Measurements from ENCODE around the gene TSPAN31.
A peak's percentile ranks its signal among the peaks of the same experiment; 100 is the strongest.
"Not testable (repeated sequence)": the region's sequence is repeated elsewhere in the genome, so short reads cannot be mapped to it uniquely, and the experiment has no call there.

TSPAN31 gene

GRCh38 chr12:57771236-57771872 is 26.5 kb downstream of the TSPAN31 start:
- peak; percentile 93 for DNase-seq
- peak overlapping the region; percentile 94 for H3K4me3 Mint-ChIP-seq
- peak; percentile 68 for ATAC-seq
- H3K4me1 Mint-ChIP-seq = peaks cover 46% of the 10 kb centered on the region
- H3K27me3 Mint-ChIP-seq = peaks cover 3% of the 10 kb centered on the region
- H3K36me3 Mint-ChIP-seq (ENCODE audit: low read depth) = peaks cover 36% of the 10 kb centered on the region
- H3K27ac Mint-ChIP-seq = peak overlapping the region; percentile 96
- H3K9me3 Mint-ChIP-seq = no peaks in the 10 kb centered on the region

GRCh38 chr12:57771873-57772428 is 27.1 kb downstream of the TSPAN31 start, which contains the start of gene METTL1:
TSS of gene METTL1 (minus strand) at chr12:57772105. CDS start at chr12:57772083, 22 bp downstream.
- ATAC-seq (peak; percentile 92), DNase-seq (peak; percentile 93)
- peak within 1 kb of the TSS; percentile 94 for H3K4me3 Mint-ChIP-seq
- no peaks in the 10 kb centered on the region for H3K9me3 Mint-ChIP-seq
- peak within 1 kb of the TSS; percentile 96 for H3K27ac Mint-ChIP-seq
- H3K27me3 Mint-ChIP-seq = no peaks in the 10 kb centered on the region
- H3K36me3 Mint-ChIP-seq (ENCODE audit: low read depth) = peaks cover 36% of the 10 kb centered on the region
- H3K4me1 Mint-ChIP-seq = peaks cover 40% of the 10 kb centered on the region

- peak within 1 kb of the TSS; percentile 94 for H3K4me3 Mint-ChIP-seq
- H3K36me3 Mint-ChIP-seq (ENCODE audit: low read depth) = peaks cover 36% of the 10 kb centered on the region
These were observed 27.8 kb downstream of the TSPAN31 start, which contains the start of gene EEF1AKMT3 for GRCh38 chr12:57772429-57773322. TSS of gene EEF1AKMT3 (plus strand) at chr12:57772614. CDS start at chr12:57772725, 111 bp downstream.

DNA sequence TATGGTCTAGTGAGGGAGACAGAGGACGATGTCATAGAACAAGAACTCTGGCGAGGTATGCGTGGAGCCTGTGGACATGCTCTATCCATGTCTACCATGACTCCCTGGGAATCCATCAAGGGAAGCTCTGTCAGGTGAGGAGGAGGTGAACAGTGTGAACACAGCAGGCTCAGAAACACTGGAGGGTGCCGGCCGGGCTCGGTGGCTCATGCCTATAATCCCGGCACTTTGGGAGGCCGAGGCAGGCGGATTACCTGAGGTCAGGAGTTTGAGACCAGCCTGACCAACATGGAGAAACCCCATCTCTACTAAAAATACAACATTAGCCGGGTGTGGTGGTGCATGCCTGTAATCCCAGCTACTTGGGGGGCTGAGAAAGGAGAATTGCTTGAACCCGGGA is 29.8 kb downstream of the TSPAN31 start:
- H3K27ac Mint-ChIP-seq, H3K9me3 Mint-ChIP-seq, H3K27me3 Mint-ChIP-seq, ATAC-seq, DNase-seq, H3K4me3 Mint-ChIP-seq: not testable (repeated sequence)
- H3K4me1 Mint-ChIP-seq = peaks cover 33% of the 10 kb centered on the region
- H3K36me3 Mint-ChIP-seq (ENCODE audit: low read depth) = peaks cover 24% of the 10 kb centered on the region

More at GRCh38 chr12:57772429-57773322, 27.8 kb downstream of the TSPAN31 start, which contains the start of gene EEF1AKMT3:
- peaks cover 33% of the 10 kb centered on the region for H3K4me1 Mint-ChIP-seq
- ATAC-seq (peak; percentile 34), DNase-seq (peak; percentile 52)
- peak within 1 kb of the TSS; percentile 96 for H3K27ac Mint-ChIP-seq
- no peaks in the 10 kb centered on the region for H3K9me3 Mint-ChIP-seq
- H3K27me3 Mint-ChIP-seq = no peaks in the 10 kb centered on the region

- Mint-ChIP-seq H3K27me3 (no peaks in the 10 kb centered on the region), H3K27ac (no peak overlapping the region), H3K4me1 (peaks cover 30% of the 10 kb centered on the region), H3K9me3 (no peaks in the 10 kb centered on the region), H3K4me3 (no peak overlapping the region), H3K36me3 (ENCODE audit: low read depth) (peaks cover 19% of the 10 kb centered on the region)
- DNase-seq = no peak
- no peak for ATAC-seq
These were observed 30.2 kb downstream of the TSPAN31 start for GRCh38 chr12:57775044-57775443.

GRCh38 chr12:57775563-57776246 is 30.9 kb downstream of the TSPAN31 start:
- Mint-ChIP-seq H3K36me3 (ENCODE audit: low read depth) (peaks cover 14% of the 10 kb centered on the region), H3K9me3 (no peaks in the 10 kb centered on the region), H3K27me3 (no peaks in the 10 kb centered on the region), H3K4me3 (no peak overlapping the region), H3K27ac (no peak overlapping the region), H3K4me1 (peaks cover 25% of the 10 kb centered on the region)
- DNase-seq (no peak), ATAC-seq (no peak)

DNA sequence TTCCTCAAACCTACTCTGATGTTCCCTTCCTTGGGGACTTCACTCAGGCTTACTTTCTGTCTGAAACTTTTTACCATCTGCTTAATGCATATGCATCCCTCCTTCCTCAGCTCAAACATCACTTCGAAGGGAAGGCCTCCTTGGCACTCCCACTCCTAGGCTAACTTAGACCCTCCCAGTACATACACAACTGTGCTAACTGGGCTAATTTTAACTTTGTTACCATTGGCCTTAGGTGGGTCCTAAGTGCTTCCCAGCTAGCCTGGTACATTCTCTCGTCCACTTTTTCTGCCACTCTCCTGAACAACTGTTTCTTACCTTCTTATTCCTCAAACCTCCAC is 31.4 kb downstream of the TSPAN31 start:
- Mint-ChIP-seq H3K9me3 (no peaks in the 10 kb centered on the region), H3K4me1 (peaks cover 22% of the 10 kb centered on the region), H3K36me3 (ENCODE audit: low read depth) (peaks cover 11% of the 10 kb centered on the region), H3K27me3 (no peaks in the 10 kb centered on the region), H3K4me3 (no peak overlapping the region), H3K27ac (no peak overlapping the region)
- no peak for ATAC-seq
- DNase-seq = no peak

GRCh38 chr12:57777367-57777766 is 32.5 kb downstream of the TSPAN31 start:
- no peak overlapping the region for H3K4me3 Mint-ChIP-seq
- no peaks in the 10 kb centered on the region for H3K27me3 Mint-ChIP-seq
- no peak for ATAC-seq
- H3K4me1 Mint-ChIP-seq = peaks cover 28% of the 10 kb centered on the region
- DNase-seq = no peak
- no peaks in the 10 kb centered on the region for H3K9me3 Mint-ChIP-seq
- peaks cover 7% of the 10 kb centered on the region for H3K36me3 Mint-ChIP-seq (ENCODE audit: low read depth)
- H3K27ac Mint-ChIP-seq = no peak overlapping the region

DNA sequence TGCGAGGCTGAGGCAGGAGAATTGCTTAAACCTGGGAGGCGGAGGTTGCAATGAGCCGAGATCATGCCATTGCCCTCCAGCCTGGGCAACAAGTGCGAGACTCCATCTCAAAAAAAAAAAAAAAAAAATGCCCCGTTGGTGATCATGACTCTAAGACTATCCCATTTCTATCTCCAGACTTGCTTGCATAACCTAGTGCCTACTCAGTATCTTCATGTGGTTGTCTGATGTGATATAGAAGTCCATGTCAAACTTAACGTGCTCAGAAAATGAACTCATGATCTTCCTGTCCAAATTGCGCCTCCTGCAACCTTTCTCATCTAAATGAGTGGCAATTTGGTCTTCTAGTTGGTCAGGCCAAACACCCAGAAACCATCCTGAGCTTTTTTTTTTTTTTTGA is 33.1 kb downstream of the TSPAN31 start:
- H3K9me3 Mint-ChIP-seq = no peaks in the 10 kb centered on the region
- no peak for ATAC-seq
- H3K4me3 Mint-ChIP-seq = no peak overlapping the region
- no peaks in the 10 kb centered on the region for H3K27me3 Mint-ChIP-seq
- DNase-seq = no peak
- H3K4me1 Mint-ChIP-seq = peaks cover 31% of the 10 kb centered on the region
- H3K36me3 Mint-ChIP-seq (ENCODE audit: low read depth) = peaks cover 9% of the 10 kb centered on the region
- H3K27ac Mint-ChIP-seq = no peak overlapping the region

DNA sequence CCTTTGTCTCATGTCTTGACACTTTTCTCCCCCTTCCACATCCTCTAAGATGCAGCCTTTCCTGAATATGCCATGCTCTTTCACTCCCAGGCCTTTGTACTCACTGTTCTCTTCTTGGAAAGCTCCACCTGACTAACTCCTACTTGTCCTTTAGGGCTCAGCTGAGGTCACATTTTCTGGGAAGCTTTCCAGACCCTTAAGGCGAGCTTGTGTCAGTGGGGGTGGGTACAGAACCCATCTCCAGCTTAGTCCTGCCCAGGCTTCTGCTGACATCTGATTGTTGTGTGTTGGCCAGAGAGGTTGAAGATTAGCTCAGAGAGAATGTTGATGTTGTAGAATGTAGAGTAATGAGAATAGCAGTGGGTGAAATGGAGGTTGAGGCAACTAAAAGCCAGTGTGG is 34.9 kb downstream of the TSPAN31 start:
- Mint-ChIP-seq H3K27ac (no peak overlapping the region), H3K27me3 (no peaks in the 10 kb centered on the region), H3K9me3 (no peaks in the 10 kb centered on the region), H3K4me1 (peaks cover 32% of the 10 kb centered on the region), H3K36me3 (ENCODE audit: low read depth) (peaks cover 13% of the 10 kb centered on the region), H3K4me3 (no peak overlapping the region)
- ATAC-seq = no peak
- no peak for DNase-seq

DNA sequence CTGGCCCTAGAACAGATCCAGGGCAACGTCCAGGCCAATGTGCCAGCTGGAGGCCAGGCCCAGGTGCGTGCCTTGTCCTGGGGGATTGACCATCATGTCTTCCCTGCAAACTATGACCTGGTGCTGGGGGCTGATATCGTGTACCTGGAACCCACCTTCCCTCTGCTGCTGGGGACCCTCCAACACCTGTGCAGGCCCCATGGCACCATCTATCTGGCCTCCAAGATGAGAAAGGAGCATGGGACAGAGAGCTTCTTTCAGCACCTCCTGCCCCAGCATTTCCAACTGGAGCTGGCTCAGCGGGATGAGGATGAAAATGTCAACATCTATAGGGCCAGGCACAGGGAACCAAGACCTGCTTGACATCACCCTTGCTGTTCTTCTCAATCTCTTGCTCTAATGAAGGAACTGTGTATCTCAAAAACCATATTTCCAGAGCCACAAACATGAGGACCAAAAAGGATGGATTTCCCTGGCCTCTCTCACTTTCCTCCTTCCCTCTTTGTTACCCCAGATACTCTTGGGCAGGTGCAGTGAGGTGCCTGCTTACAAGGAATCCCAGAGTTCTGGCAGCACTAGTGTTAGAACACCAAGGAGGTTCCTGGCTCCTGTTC is 35.6 kb downstream of the TSPAN31 start:
- H3K4me1 Mint-ChIP-seq = peaks cover 32% of the 10 kb centered on the region
- no peaks in the 10 kb centered on the region for H3K9me3 Mint-ChIP-seq
- H3K27ac Mint-ChIP-seq = no peak overlapping the region
- H3K4me3 Mint-ChIP-seq = no peak overlapping the region
- no peaks in the 10 kb centered on the region for H3K27me3 Mint-ChIP-seq
- DNase-seq = no peak
- H3K36me3 Mint-ChIP-seq (ENCODE audit: low read depth) = peaks cover 13% of the 10 kb centered on the region
- no peak for ATAC-seq

GRCh38 chr12:57781244-57781643 is 36.4 kb downstream of the TSPAN31 start:
- no peak overlapping the region for H3K4me3 Mint-ChIP-seq
- ATAC-seq = no peak
- no peak for DNase-seq
- H3K9me3 Mint-ChIP-seq = no peaks in the 10 kb centered on the region
- H3K27ac Mint-ChIP-seq = peak overlapping the region; percentile 98
- peaks cover 13% of the 10 kb centered on the region for H3K36me3 Mint-ChIP-seq (ENCODE audit: low read depth)
- peaks cover 31% of the 10 kb centered on the region for H3K4me1 Mint-ChIP-seq
- no peaks in the 10 kb centered on the region for H3K27me3 Mint-ChIP-seq

DNA sequence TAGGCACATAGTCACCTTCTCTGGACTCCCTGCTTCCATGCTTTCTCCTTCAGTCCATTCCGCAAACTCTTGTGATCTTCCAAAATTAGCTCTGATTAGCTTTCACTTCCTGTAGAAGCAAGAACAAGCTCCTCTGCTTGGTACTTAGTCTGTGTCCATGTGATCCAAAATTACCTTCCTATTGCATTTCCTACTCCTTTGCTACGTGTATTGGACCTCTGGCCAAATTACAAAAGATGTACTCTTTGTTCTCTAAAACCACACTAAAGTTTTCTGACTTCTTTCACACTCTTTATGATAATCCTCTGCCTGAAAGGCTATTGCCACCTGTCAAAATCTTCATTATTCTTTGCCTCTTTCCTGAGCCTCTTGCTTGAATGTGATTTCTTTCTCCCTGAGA is 37.0 kb downstream of the TSPAN31 start:
- Mint-ChIP-seq H3K27me3 (no peaks in the 10 kb centered on the region), H3K36me3 (ENCODE audit: low read depth) (peaks cover 16% of the 10 kb centered on the region), H3K4me1 (peaks cover 33% of the 10 kb centered on the region), H3K4me3 (no peak overlapping the region), H3K9me3 (no peaks in the 10 kb centered on the region), H3K27ac (peak overlapping the region; percentile 98)
- no peak for DNase-seq
- no peak for ATAC-seq

GRCh38 chr12:57782243-57782607 is 37.4 kb downstream of the TSPAN31 start:
- no peaks in the 10 kb centered on the region for H3K9me3 Mint-ChIP-seq
- H3K4me3 Mint-ChIP-seq = peak overlapping the region; percentile 97
- H3K4me1 Mint-ChIP-seq = peaks cover 33% of the 10 kb centered on the region
- ATAC-seq (no peak), DNase-seq (no peak)
- H3K27ac Mint-ChIP-seq = peak overlapping the region; percentile 98
- H3K36me3 Mint-ChIP-seq (ENCODE audit: low read depth) = peaks cover 16% of the 10 kb centered on the region
- H3K27me3 Mint-ChIP-seq = no peaks in the 10 kb centered on the region
